ENCODE results near the gene CXCL17.

CXCL17 gene

GRCh38 chr19:42397263-42398166, 45.2 kb downstream of the CXCL17 start:
- peak in 2 of 4 experiments; percentile 11 to 16 for DNase-seq

DNA sequence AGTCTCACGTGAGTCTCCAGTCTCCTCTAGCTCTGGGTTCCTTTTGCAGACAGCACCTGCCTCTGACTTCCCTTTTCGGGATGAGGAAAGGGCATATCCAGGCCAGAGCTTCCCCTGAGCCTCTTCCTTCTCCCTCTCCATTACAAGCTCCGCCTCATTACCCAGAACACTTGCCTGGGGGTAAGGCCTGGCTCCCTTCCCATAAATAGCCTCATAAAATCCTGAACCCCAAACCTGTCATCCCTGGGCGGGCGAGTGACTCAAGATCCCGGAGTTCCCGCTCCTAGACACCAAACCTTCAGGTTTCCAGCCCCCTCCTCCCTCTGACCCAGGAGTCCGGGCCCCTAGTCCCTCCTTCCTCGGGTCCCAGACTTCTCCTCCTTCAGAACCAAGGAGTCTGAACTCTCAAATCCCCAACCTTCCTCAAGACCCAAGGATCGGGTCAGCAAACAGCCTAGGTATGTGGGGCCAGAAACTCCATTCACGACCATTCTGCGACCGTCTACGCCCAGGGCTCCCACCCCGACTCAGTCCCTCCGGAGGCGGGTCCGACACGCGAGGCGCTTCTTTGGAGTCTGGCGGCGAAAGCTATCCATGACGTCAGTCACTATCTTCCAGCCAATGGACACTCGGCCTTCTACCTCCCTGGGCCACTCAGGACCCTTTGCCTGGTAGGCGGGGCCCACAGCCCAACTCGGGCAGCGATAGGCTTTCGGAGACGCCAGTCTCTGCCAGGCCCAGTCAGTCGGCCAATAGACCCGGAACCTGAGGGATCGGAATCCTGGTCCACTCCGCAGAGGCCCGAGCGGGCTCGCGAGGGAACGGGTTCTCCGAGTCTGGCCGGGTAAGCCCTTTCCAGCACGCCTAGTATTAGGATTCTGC, 46.1 kb downstream of the CXCL17 start:
- DNase-seq, result peak; percentile 97 to 99 (median 98)

GRCh38 chr19:42394751-42395150, 48.0 kb downstream of the CXCL17 start:
- no peak for DNase-seq

DNA sequence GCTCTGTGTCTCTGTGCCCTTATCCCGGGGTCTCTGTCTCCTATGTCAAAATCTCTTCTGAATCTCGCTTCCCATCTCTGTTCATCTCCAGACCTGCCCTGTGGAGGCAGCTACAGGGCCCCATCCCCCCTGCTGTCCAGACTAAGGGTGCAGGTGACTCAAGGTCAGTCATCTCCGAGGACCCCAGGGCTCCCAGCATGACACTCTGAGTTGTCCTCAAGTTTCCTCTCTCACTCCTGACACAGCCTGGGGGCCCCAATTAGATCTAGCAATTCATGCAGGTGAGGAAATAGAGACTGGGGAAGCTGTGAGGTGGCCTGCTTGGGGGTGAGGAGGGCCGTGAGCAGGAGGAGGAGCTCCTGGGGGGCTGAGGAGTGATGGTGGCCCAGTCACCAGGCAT, 50.6 kb downstream of the CXCL17 start:
- no peak for DNase-seq

DNA sequence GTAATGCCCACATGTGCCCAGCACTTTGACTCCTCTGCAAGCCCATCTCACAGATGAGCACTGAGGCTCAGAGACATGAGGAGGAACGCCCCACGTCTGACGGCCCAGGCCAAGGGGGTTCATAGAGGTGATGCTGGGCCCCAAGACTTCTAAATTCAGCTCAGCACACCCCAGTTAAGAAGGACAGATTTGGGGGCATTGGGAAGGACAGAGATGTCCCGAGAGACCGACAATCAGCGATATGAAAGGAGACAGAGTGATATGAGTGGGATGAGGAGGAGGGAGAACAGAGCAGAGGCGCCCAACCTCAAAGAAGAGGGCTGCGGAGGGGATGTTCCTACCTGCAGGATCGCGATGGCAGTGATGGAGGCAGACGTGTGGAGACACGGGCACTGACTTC, 52.8 kb downstream of the CXCL17 start, which contains the start of gene CNFN:
Gene CNFN, minus strand, starts transcription at position 399 of the 400 bp plus-strand sequence. CDS start 1,260 bp downstream, outside the sequence.
- no peak for DNase-seq

- no peak for DNase-seq
These were observed 53.8 kb downstream of the CXCL17 start for GRCh38 chr19:42388851-42389489.

GRCh38 chr19:42386974-42387707, 55.6 kb downstream of the CXCL17 start:
- peak; percentile 70 to 84 (median 75) for DNase-seq

DNA sequence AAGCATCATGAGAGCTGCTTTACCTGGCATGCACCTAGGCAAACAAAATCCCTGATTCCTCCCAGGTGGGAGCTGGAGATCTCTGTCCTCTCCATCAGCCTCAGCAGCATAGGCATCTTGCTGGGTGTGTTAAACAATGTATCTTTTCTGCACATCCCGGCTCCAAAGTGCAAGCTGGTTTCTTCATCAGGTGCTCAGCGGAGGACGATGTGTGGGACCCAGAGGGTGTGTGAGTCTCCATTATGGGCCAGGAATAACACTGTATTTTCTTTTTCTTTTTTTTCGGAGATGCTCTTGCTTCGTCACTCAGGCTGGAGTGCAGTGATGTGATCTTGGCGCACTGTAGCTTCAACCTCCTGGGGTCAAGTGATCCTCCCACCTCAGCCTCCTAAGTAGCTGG, 62.6 kb downstream of the CXCL17 start:
- no peak for DNase-seq
